GM13977 (cell line): Measurements from ENCODE around the gene LRRC7.
"Not testable (repeated sequence)": the region's sequence is repeated elsewhere in the genome, so short reads cannot be mapped to it uniquely, and the experiment has no call there.

Experiments used
- DNase-seq: peaks from one replicate; pipeline ENCODE4 v3.0.0; 2012; ENCODE audit warnings: low spot score
- in situ Hi-C: fragments of 300-500 bp; cut with MboI; formaldehyde crosslinking; loops from one replicate; pipeline ENCODE4 v1.12.0; 2022; ENCODE audit warnings: low sequenced_read_pairs, low pct_unique_long_range_greater_than_20kb, mixed read lengths, inconsistent platforms; ENCODE audit not compliant: unreplicated experiment
- TF ChIP-seq, protein P1 (sequence below): IDR thresholded peaks from 2 replicates; pipeline ENCODE4 v1.5.1; 2012; ENCODE audit warnings: mild to moderate bottlenecking, control low read depth; ENCODE audit not compliant: insufficient read depth; ENCODE audit errors: extremely low read depth, missing control alignments

Gene LRRC7

DNA sequence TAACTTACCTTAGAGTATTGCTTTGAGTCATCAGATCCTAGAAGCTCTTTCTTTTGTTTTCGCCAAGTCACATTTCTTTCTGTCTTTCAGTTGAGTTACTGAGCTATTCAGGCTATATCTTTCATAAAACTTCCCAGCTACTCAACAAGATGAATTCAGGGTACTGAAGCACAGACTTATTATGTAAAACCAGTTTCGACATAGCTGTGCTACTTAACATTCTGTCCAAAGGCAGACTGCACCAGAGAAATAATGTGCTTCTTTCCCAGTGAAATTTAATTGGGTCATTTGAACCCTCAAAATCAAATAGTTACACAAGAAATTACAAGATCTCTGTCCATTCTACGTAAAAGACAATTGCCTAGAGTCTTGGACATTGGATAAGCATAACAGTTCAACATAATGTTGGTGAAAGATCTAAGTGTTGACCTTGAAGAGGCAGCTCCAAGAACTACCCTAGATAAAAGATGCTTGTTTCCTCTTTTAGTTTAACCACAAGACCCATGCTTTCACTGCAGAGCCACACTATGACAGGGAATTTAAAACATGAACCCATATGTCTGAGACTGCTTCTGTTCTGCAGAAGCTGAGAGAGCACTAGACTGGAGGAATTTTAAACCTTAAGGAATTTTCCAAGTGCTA lies 474.5 kb downstream of the LRRC7 start:
- no peak for DNase-seq
- TF ChIP-seq, protein P1, sequence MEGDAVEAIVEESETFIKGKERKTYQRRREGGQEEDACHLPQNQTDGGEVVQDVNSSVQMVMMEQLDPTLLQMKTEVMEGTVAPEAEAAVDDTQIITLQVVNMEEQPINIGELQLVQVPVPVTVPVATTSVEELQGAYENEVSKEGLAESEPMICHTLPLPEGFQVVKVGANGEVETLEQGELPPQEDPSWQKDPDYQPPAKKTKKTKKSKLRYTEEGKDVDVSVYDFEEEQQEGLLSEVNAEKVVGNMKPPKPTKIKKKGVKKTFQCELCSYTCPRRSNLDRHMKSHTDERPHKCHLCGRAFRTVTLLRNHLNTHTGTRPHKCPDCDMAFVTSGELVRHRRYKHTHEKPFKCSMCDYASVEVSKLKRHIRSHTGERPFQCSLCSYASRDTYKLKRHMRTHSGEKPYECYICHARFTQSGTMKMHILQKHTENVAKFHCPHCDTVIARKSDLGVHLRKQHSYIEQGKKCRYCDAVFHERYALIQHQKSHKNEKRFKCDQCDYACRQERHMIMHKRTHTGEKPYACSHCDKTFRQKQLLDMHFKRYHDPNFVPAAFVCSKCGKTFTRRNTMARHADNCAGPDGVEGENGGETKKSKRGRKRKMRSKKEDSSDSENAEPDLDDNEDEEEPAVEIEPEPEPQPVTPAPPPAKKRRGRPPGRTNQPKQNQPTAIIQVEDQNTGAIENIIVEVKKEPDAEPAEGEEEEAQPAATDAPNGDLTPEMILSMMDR, result no peak
- in situ Hi-C loops, result no loop called here

DNA sequence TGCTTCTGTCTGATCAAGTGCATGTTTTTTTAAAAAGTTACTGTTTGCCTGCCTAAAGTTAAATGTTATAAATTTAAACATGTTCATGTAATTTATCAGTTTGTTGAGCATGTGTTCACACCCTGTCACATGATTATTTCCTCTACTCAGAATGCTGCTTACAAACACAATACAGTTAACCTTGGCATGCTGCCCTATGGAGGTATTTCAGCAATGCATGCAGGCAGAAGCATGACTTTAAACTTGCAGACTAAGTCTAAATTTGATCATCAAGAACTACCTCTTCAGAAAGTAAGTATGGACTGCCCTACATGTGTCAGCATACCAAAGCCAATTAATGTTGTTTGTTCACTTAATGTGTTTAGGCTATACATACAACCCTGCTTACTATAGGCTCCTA lies 476.1 kb downstream of the LRRC7 start:
- TF ChIP-seq, protein P1, result no peak
- DNase-seq, result no peak
- in situ Hi-C loops, result no loop called here

DNA sequence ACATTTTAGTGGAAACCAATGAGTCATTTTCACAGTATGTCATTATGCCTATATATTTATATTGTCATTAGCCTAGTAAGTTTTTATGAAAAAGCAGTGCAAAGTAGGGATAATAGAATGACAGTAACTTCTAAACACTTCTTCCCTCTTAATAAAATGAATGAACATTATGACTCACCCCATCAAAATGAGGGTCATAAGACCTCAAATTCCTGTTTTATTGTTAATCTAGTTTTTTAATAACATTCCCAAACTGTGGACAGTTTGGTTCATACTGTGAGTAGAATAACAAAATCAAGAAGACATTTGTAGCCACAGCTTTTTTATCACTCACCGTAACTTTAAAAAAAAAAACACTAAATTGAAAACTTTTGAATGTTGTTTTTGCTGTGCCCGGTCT lies 477.1 kb downstream of the LRRC7 start:
- DNase-seq, result no peak
- TF ChIP-seq, protein P1, result no peak
- in situ Hi-C loops, result no loop called here

- DNase-seq, in situ Hi-C loops: not testable (repeated sequence)
Observed at GRCh38 chr1:70045581-70045980, 477.9 kb downstream of the LRRC7 start.

DNA sequence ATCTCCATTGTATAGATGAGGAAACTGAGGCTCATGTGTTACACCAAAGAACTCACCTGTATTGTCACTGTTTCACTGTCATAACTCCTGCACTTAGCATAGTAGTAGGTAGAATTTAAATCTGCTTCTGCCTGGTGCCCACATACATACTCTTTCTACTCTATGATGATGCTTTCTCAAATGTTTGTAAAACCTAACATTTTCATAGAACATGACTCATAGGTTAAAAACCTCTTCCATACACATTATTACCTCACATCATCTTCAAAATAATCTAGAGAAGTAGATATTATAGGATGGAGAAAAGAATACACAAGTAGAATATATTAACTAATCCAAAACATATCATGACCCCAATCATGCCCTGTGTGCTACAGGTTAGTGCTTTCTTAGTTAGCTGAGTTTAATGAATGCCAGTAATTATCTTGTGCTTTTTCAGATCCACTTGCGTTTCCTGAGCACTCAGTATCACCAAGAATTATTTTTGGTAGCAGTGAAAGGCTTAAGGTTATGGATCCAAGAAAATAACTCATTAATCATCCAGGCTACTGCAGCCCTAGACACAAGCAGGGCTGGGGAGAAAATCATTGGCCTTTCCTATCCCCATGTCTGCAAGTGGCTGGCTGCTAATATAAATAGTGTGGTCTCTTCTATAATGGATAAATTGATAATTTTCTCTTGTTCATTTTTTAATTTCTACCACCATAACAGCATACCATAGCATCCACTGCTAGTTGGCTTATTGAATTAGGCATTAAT lies 480.8 kb downstream of the LRRC7 start:
- in situ Hi-C loops, result no loop called here
- no peak for DNase-seq
- TF ChIP-seq, protein P1, result no peak

- in situ Hi-C loops, result no loop called here
- DNase-seq, result no peak
- TF ChIP-seq, protein P1, result no peak
Observed at GRCh38 chr1:70051926-70052325, 484.2 kb downstream of the LRRC7 start.

GRCh38 chr1:70057500-70057899 lies 489.8 kb downstream of the LRRC7 start:
- TF ChIP-seq, protein P1, result no peak
- in situ Hi-C loops, result no loop called here
- no peak for DNase-seq
